ENCODE measurements around the gene TRIM29.

TRIM29 gene

GRCh38 chr11:120149246-120149645, 11.3 kb upstream of the TRIM29 start:
- no peak for TF ChIP-seq USF1 (IDR thresholded peaks at IDR 0.05)
- no peak for TF ChIP-seq TEAD4 (IDR thresholded peaks at IDR 0.05)
- TF ChIP-seq FOXM1 (IDR thresholded peaks at IDR 0.05; ENCODE audit: borderline replicate concordance, low read depth), result no peak
- no peak for TF ChIP-seq REST (IDR thresholded peaks at IDR 0.05; ENCODE audit: low read depth)
- no peak for TF ChIP-seq NFIC (IDR thresholded peaks at IDR 0.05)
- no peak for TF ChIP-seq EGR1 (IDR thresholded peaks at IDR 0.05)
- TF ChIP-seq CEBPB (IDR thresholded peaks at IDR 0.05), result no peak

DNA sequence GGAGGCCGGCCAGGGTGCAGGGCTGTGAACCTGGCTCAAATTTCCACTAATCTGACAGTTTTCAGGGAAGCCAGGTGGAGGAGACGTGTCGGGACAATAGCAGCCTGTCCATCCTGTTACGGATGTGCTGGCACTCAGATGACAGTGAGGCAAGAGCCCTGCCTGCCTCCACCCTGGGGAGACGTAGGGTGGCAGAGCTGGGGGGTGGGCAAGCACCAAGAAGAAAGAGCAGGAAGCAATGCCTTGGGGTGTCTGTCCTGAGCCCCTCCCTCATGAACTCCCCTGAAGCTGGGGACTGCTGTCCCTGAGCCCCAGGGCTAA, 10.0 kb upstream of the TRIM29 start:
- TF ChIP-seq REST (IDR thresholded peaks at IDR 0.05; ENCODE audit: low read depth) (no peak), YY1 (IDR thresholded peaks at IDR 0.05; ENCODE audit: low read depth) (no peak), RAD21 (IDR thresholded peaks at IDR 0.05; ENCODE audit: low read depth) (no peak), EGR1 (IDR thresholded peaks at IDR 0.05) (no peak), ZBTB7A (IDR thresholded peaks at IDR 0.05; ENCODE audit: low read depth) (no peak), CEBPB (IDR thresholded peaks at IDR 0.05) (no peak), FOXM1 (IDR thresholded peaks at IDR 0.05; ENCODE audit: borderline replicate concordance, low read depth) (no peak), NFIC (IDR thresholded peaks at IDR 0.05) (no peak), TCF12 (IDR thresholded peaks at IDR 0.05; ENCODE audit: low read depth) (no peak), CREB1 (IDR thresholded peaks at IDR 0.05; ENCODE audit: low read depth) (no peak), TAF1 (IDR thresholded peaks at IDR 0.05; ENCODE audit: low read depth) (no peak), TEAD4 (IDR thresholded peaks at IDR 0.05) (no peak), EP300 (IDR thresholded peaks at IDR 0.05; ENCODE audit: borderline replicate concordance) (no peak), USF1 (IDR thresholded peaks at IDR 0.05) (no peak)
- TF ChIP-seq, protein P1, sequence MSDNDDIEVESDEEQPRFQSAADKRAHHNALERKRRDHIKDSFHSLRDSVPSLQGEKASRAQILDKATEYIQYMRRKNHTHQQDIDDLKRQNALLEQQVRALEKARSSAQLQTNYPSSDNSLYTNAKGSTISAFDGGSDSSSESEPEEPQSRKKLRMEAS (IDR thresholded peaks at IDR 0.05), result no peak

DNA sequence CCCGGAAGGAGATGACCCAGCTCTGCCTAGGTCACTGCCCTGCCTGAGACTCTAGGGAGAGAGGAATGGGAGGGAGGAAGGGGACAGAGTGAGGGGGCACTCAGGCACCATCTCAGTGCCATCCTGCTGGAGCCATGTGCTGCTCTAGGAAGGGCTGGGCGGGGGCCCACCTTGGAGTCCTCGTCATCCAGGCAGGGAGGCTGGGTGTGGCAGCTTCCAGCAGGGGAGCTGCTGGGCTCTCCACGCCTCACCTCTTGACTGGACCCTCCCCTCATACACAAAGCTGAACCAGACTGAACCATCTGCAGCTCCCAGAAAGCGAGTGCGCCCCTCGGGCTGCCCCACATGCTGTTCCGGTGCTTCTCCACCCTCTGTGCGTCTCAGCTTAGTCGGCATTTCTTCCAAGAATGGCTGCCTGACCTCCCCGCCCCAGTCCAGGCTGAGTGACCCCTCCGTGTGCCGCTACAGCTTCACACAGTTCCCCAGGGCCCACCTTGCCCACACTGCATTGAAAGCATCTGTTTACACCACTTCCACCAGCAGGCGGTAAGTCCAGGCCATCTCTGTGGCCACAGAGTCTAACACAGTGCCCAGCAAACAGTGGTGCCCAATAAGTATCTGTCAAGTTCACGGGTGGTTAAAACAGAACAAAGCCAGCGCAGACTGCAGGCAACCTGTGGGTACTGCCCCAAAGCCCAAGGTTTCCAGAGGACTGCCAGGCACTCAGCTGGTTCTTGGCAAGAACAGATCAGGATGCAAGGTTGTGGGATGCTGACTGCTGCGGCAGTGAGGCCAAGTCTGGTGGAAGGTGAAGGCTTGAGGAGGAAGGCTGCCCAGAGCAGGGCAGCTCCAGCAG, 9.4 kb upstream of the TRIM29 start:
- no peak for TF ChIP-seq RAD21 (IDR thresholded peaks at IDR 0.05; ENCODE audit: low read depth)
- no peak for TF ChIP-seq CREB1 (IDR thresholded peaks at IDR 0.05; ENCODE audit: low read depth)
- TF ChIP-seq TEAD4 (IDR thresholded peaks at IDR 0.05), result no peak
- no peak for TF ChIP-seq EP300 (IDR thresholded peaks at IDR 0.05; ENCODE audit: borderline replicate concordance)
- no peak for TF ChIP-seq CEBPB (IDR thresholded peaks at IDR 0.05)
- no peak for TF ChIP-seq NFIC (IDR thresholded peaks at IDR 0.05)
- no peak for TF ChIP-seq TCF12 (IDR thresholded peaks at IDR 0.05; ENCODE audit: low read depth)
- no peak for TF ChIP-seq EGR1 (IDR thresholded peaks at IDR 0.05)
- TF ChIP-seq, protein P1 (IDR thresholded peaks at IDR 0.05), result no peak
- no peak for TF ChIP-seq REST (IDR thresholded peaks at IDR 0.05; ENCODE audit: low read depth)
- TF ChIP-seq TAF1 (IDR thresholded peaks at IDR 0.05; ENCODE audit: low read depth), result no peak
- TF ChIP-seq ZBTB7A (IDR thresholded peaks at IDR 0.05; ENCODE audit: low read depth), result no peak

DNA sequence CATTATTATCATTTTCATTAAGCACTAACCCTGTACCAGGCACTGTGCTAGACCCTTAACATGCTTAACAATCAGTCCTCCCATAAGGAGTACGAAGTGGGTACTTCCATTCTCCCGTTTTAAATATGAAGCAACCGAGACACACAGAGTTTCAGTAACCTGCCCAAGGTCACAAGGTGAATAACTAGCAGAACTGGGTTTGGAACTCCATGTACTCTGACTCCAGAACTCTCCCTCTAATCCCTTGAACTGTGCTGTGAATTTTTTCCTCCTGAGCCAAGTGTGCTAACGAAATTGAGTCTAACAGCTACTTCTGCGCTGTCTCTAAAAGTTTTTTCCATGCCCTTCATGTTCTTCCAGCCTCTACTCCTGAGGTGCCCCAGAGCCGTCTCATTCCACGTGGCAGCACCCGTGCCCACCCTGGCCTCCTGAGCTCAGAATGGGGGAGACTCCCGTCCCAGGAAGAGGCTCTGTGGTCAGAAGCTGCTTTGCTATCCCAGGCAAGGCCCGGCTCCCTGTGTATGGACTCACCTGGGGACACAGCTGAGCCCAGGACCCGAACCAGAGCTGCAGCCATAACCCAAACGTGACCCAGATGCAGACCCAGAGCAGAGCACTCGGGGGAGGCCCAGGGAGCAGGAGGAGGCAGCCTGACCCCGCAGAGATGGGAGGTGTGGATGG, 8.6 kb upstream of the TRIM29 start:
- TF ChIP-seq REST (IDR thresholded peaks at IDR 0.05; ENCODE audit: low read depth), result no peak
- no peak for TF ChIP-seq TCF12 (IDR thresholded peaks at IDR 0.05; ENCODE audit: low read depth)
- TF ChIP-seq EGR1 (IDR thresholded peaks at IDR 0.05), result no peak
- TF ChIP-seq ZBTB7A (IDR thresholded peaks at IDR 0.05; ENCODE audit: low read depth), result no peak
- TF ChIP-seq CEBPB (IDR thresholded peaks at IDR 0.05), result no peak
- no peak for TF ChIP-seq NFIC (IDR thresholded peaks at IDR 0.05)
- TF ChIP-seq YY1 (IDR thresholded peaks at IDR 0.05; ENCODE audit: low read depth), result no peak
- no peak for TF ChIP-seq FOXM1 (IDR thresholded peaks at IDR 0.05; ENCODE audit: borderline replicate concordance, low read depth)
- TF ChIP-seq TEAD4 (IDR thresholded peaks at IDR 0.05), result no peak
- no peak for TF ChIP-seq CREB1 (IDR thresholded peaks at IDR 0.05; ENCODE audit: low read depth)
- TF ChIP-seq, protein P1 (IDR thresholded peaks at IDR 0.05), result no peak
- no peak for TF ChIP-seq EP300 (IDR thresholded peaks at IDR 0.05; ENCODE audit: borderline replicate concordance)
- no peak for TF ChIP-seq TAF1 (IDR thresholded peaks at IDR 0.05; ENCODE audit: low read depth)
- TF ChIP-seq RAD21 (IDR thresholded peaks at IDR 0.05; ENCODE audit: low read depth), result no peak
- no peak for TF ChIP-seq USF1 (IDR thresholded peaks at IDR 0.05)

Measured in Ishikawa (cell line).